K562 (cell line): ENCODE measurements around the gene KRTAP12-2.

Source experiments
- ATF3 ChIP-seq, 2 experiments: fragments of 450-650 bp in 1 of 2; sonication (generic) in 1 of 2; formaldehyde crosslinking in 1 of 2; IDR thresholded peaks in 1 of 2; conservative IDR thresholded peaks in 1 of 2; 2 replicates each; pipeline versions ENCODE4 v1.6.1 to v1.8.1; 2016 to 2023; ENCODE audit warnings: mild to moderate bottlenecking in 2 of 2, moderate library complexity in 2 of 2, inconsistent platforms in 1 of 2, missing genetic modification reagents in 1 of 2
- CBFB ChIP-seq: sonication (generic); formaldehyde crosslinking; IDR thresholded peaks from 2 replicates; pipeline ENCODE4 v1.4.0; 2020; ENCODE audit warnings: mild to moderate bottlenecking, missing genetic modification reagents
- FOXM1 ChIP-seq, 2 experiments: fragments of 450-650 bp in 1 of 2; sonication (generic) in 1 of 2; formaldehyde crosslinking in 1 of 2; IDR thresholded peaks; 2 replicates each; pipeline versions ENCODE4 v1.6.1 to v1.9.0; 2017 to 2022; ENCODE audit warnings: low read depth in 2 of 2, mild to moderate bottlenecking in 2 of 2, missing genetic modification reagents in 1 of 2, moderate library complexity in 1 of 2
- GTF2F1 ChIP-seq: IDR thresholded peaks from 2 replicates; pipeline ENCODE4 v1.6.1; 2011; ENCODE audit warnings: low read depth, low read length, improper control_type of control experiment
- SP2 ChIP-seq: IDR thresholded peaks from 2 replicates; pipeline ENCODE4 v1.6.1; 2011; ENCODE audit warnings: mild to moderate bottlenecking, low read depth, low read length, moderate library complexity; ENCODE audit not compliant: poor library complexity, severe bottlenecking; ENCODE audit errors: extremely low read depth
- TEAD2 ChIP-seq: fragments of 450-650 bp; IDR thresholded peaks from 2 replicates; pipeline ENCODE4 v1.6.1; 2016; ENCODE audit warnings: missing genetic modification characterization, control low read depth, missing compliant biosample characterization
- TF ChIP-seq, protein P1 (sequence below), 3 experiments: IDR thresholded peaks in 2 of 3; conservative IDR thresholded peaks in 1 of 3; 2 replicates each; pipeline ENCODE4 v1.5.1; 2011 to 2012; ENCODE audit warnings: low read length in 3 of 3, mild to moderate bottlenecking in 3 of 3, control low read depth in 2 of 3, improper control_type of control experiment in 1 of 3, inconsistent platforms in 1 of 3, low read depth in 1 of 3, mixed read lengths in 1 of 3, moderate library complexity in 1 of 3; ENCODE audit not compliant: insufficient read depth in 2 of 3

GRCh38 chr21:44714905-44715304 is 48.2 kb upstream of the KRTAP12-2 start:
- TF ChIP-seq GTF2F1, result no peak
- TF ChIP-seq, protein P1, sequence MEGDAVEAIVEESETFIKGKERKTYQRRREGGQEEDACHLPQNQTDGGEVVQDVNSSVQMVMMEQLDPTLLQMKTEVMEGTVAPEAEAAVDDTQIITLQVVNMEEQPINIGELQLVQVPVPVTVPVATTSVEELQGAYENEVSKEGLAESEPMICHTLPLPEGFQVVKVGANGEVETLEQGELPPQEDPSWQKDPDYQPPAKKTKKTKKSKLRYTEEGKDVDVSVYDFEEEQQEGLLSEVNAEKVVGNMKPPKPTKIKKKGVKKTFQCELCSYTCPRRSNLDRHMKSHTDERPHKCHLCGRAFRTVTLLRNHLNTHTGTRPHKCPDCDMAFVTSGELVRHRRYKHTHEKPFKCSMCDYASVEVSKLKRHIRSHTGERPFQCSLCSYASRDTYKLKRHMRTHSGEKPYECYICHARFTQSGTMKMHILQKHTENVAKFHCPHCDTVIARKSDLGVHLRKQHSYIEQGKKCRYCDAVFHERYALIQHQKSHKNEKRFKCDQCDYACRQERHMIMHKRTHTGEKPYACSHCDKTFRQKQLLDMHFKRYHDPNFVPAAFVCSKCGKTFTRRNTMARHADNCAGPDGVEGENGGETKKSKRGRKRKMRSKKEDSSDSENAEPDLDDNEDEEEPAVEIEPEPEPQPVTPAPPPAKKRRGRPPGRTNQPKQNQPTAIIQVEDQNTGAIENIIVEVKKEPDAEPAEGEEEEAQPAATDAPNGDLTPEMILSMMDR (IDR thresholded peaks at IDR 0.05 in 2 of 3, conservative IDR thresholded peaks at IDR 0.05 in 1 of 3; ENCODE audit: insufficient read depth in 2 of 3, low read depth in 1 of 3, low read length in 3 of 3), result no peak
- no peak for TF ChIP-seq TEAD2 (tag)
- no peak for TF ChIP-seq SP2
- TF ChIP-seq ATF3 (IDR thresholded peaks at IDR 0.05), result no peak
- TF ChIP-seq ATF3 (CRISPR knock-in tag; conservative IDR thresholded peaks at IDR 0.05), result no peak
- no peak for TF ChIP-seq CBFB (CRISPR knock-in tag)
- no peak for TF ChIP-seq FOXM1 (IDR thresholded peaks at IDR 0.05; ENCODE audit: low read depth)
- no peak for TF ChIP-seq FOXM1 (CRISPR knock-in tag; IDR thresholded peaks at IDR 0.05; ENCODE audit: low read depth)
